Dermis microvascular lymphatic vessel endothelial cell (primary cell): ENCODE measurements around the gene SLC5A4. TPM values are rescaled to one million over a fixed set of nuclear protein-coding genes. Genes with fewer than 3 reads are reported as not detected.
"Not testable (repeated sequence)": the region's sequence is repeated elsewhere in the genome, so short reads cannot be mapped to it uniquely, and the experiment has no call there.

ENCODE experiments used
- DNase-seq, 2 donors: peaks; one replicate each; pipeline versions ENCODE4 v3.0.0 to v3.0.0-alpha.2; 2010; ENCODE audit warnings: low read depth in 2 of 2
- total RNA-seq: library from RNA; depleted of rRNA; stranded (reverse); fragments of >200 nt; gene quantifications from 2 replicates; pipeline ENCODE4 v1.2.1, GENCODE V29; 2014

SLC5A4 gene
- 3.0 and 4.6 TPM in 2 replicates for total RNA-seq

GRCh38 chr22:32255217-32255616 lies at the start of gene SLC5A4:
Gene SLC5A4, minus strand, starts transcription at chr22:32255347. Its CDS starts 18 bp downstream, at chr22:32255329.
- DNase-seq: no peak

GRCh38 chr22:32293921-32294320 lies 38.8 kb upstream of the SLC5A4 start:
- not testable (repeated sequence) for DNase-seq

- DNase-seq: no peak
These were observed 31.2 kb upstream of the SLC5A4 start for GRCh38 chr22:32286290-32286840.

GRCh38 chr22:32281072-32281471 lies 25.9 kb upstream of the SLC5A4 start:
- no peak for DNase-seq

- not testable (repeated sequence) for DNase-seq
These were observed 20.2 kb upstream of the SLC5A4 start for GRCh38 chr22:32275353-32275752.

DNA sequence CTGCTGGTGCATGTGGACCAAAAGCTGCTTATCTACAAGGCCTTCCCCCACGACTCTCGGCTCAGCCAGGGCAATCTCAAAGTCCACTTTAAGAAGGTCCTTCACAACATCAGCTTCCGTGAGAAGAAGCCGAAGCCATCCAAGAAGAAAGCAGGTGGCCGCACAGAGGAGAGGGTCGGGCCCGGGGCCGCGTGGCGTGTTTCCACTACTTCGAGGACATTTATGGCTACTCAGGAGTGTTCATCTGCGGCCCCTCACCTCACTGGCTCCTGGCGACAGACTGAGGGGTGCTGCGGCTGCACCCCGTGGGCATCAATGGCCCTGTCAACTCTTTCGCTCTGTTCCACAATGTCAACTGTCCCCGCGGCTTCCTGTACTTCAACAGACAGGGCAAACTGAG lies 16.2 kb upstream of the SLC5A4 start:
- DNase-seq: no peak

DNA sequence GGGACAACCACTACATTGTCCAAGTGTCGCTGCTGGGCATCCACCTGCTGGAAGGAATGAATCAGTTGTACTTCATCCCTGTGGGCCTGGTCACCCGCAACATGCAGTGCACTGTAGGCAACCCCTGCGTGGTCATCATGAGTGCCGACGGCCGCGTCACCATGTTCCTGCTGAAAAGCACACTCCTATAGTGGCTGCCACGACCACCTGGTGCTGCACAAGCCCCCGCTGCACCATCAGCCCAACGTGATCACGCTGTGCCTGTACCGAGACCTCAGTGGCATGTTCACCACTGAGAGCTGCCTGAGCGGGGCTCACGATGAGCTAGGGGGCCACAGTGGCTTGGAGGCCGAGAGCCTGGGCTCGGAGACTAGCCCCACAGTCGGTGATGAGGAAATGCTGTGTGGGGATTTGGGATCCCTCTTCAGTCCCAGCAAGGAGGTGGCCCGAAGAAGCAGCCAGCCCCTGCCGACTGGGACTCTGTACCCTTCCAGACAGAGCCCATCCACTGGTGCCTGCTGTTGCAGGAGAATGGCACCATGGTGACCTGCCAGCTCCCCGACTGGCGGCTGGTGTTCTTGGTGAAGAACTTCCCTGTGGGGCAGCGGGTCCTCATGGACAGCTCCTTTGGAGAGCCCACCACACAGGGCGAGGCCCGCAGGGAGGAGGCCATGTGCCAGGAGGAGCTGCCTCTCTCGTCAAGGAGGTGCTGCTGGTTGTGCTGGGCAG lies 15.7 kb upstream of the SLC5A4 start:
- DNase-seq: no peak

GRCh38 chr22:32269316-32269715 lies 14.2 kb upstream of the SLC5A4 start:
- no peak for DNase-seq

- DNase-seq: no peak
These were observed 11.9 kb upstream of the SLC5A4 start for GRCh38 chr22:32267011-32267410.

GRCh38 chr22:32265882-32266767 lies 11.0 kb upstream of the SLC5A4 start:
- DNase-seq: peak; percentile 66 to 84

DNA sequence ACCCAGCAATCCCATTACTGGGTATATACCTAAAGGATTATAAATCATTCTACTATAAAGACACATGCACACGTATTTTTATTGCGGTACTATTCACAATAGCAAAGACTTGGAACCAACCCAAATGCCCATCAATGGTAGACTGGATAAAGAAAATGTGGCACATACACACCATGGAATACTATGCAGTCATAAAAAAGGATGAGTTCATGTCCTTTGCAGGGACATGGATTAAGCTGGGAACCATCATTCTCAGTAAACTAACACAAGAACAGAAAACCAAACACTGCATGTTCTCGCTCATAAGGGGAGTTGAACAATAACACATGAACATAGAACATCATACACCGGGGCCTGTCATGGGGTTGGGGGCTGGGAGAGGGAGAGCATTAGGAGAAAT lies 8.5 kb upstream of the SLC5A4 start:
- DNase-seq: not testable (repeated sequence)

- no peak for DNase-seq
These were observed 6.2 kb upstream of the SLC5A4 start for GRCh38 chr22:32261306-32261705.

GRCh38 chr22:32258791-32259190 lies 3.6 kb upstream of the SLC5A4 start:
- DNase-seq: no peak

- peak in 1 of 2 donors; percentile 23 for DNase-seq
These were observed 579 bp upstream of the SLC5A4 start for GRCh38 chr22:32255726-32256125.

DNA sequence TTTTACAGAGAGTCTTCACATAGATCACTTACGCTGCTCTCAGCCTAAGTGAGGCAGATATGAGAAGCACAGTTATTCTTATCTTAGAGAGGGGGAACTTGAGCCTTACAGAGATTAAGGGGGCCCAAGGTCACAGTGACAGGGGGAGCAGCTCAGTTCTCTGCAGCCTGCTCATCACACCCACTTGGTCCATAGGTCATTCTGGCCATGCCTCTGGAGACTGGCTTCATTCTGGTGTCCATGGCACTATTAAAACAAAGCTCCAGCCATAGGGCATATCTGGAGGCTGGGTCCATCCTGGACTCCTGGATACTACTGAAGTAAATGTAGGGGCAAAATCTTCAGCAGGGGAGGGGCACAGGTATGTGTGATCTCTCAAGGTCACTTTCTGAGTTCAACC lies 5.9 kb downstream of the SLC5A4 start:
- DNase-seq: no peak

GRCh38 chr22:32248276-32248675 lies 6.9 kb downstream of the SLC5A4 start:
- peak; percentile 67 to 90 for DNase-seq

- no peak for DNase-seq
These were observed 9.0 kb downstream of the SLC5A4 start for GRCh38 chr22:32246166-32246565.

- no peak for DNase-seq
These were observed 10.1 kb downstream of the SLC5A4 start for GRCh38 chr22:32245042-32245441.

DNA sequence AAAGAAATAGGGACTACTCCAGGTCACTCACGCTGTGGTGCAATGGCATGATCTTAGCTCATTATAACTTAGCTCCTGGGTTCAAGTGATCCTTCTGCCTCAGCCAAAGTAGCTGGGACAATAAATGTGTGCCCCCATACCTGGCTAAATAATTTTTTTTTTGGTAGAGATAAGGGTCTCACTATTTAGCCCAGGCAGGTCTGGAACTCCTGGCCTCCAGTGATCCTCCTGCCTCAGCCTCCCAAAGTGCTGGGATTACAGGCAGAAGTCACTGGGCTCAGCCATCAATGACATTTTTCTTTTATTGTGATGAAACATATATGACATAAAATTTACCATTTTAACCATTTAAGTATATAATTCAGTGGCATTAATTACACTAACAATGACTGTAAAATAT lies 10.6 kb downstream of the SLC5A4 start:
- no peak for DNase-seq

- DNase-seq: no peak
These were observed 14.7 kb downstream of the SLC5A4 start for GRCh38 chr22:32240461-32240860.

GRCh38 chr22:32237906-32238305 lies 17.2 kb downstream of the SLC5A4 start:
- no peak for DNase-seq

GRCh38 chr22:32236970-32237369 lies 18.2 kb downstream of the SLC5A4 start:
- peak in 1 of 2 donors; percentile 40 for DNase-seq
